HepG2 (cell line): ENCODE data around the gene SYNJ2. TPM values are rescaled to one million over a fixed set of nuclear protein-coding genes. Genes with fewer than 3 reads are reported as not detected.

Experiments used
- GTF3A ChIP-seq: sonication (generic); formaldehyde crosslinking; conservative IDR thresholded peaks from 2 replicates; pipeline ENCODE4 v1.4.0; 2020; ENCODE audit warnings: mild to moderate bottlenecking, missing genetic modification reagents
- ONECUT2 ChIP-seq: sonication (generic); formaldehyde crosslinking; IDR thresholded peaks from 2 replicates; pipeline ENCODE4 v1.4.0; 2020; ENCODE audit warnings: missing genetic modification reagents
- SALL2 ChIP-seq: sonication (generic); formaldehyde crosslinking; IDR thresholded peaks from 2 replicates; pipeline ENCODE4 v1.8.1; 2023; ENCODE audit warnings: mild to moderate bottlenecking, missing genetic modification reagents, inconsistent platforms
- SOX13 ChIP-seq, 3 experiments: fragments of 450-650 bp in 1 of 3; sonication (generic) in 1 of 3; formaldehyde crosslinking in 1 of 3; IDR thresholded peaks in 2 of 3; conservative IDR thresholded peaks in 1 of 3; 2 replicates each; pipeline versions ENCODE4 v1.5.0 to v1.6.1; 2016 to 2020; ENCODE audit warnings: antibody characterized with exemption in 1 of 3, mild to moderate bottlenecking in 1 of 3, missing compliant biosample characterization in 1 of 3, missing genetic modification reagents in 1 of 3, moderate library complexity in 1 of 3
- ZBTB1 ChIP-seq: sonication (generic); formaldehyde crosslinking; IDR thresholded peaks from 2 replicates; pipeline ENCODE4 v1.4.0; 2020; ENCODE audit warnings: missing genetic modification reagents, borderline replicate concordance
- ZFX ChIP-seq: sonication (generic); formaldehyde crosslinking; IDR thresholded peaks from 2 replicates; pipeline ENCODE4 v1.4.0; 2020; ENCODE audit warnings: mild to moderate bottlenecking, low read depth, missing genetic modification reagents, moderate library complexity
- ZNF460 ChIP-seq: sonication (generic); formaldehyde crosslinking; IDR thresholded peaks from 2 replicates; pipeline ENCODE4 v1.5.1; 2020; ENCODE audit warnings: missing genetic modification reagents, mild to moderate bottlenecking, borderline replicate concordance
- ZNF772 ChIP-seq: sonication (generic); formaldehyde crosslinking; IDR thresholded peaks from 2 replicates; pipeline ENCODE4 v1.5.0; 2020; ENCODE audit warnings: mild to moderate bottlenecking, missing genetic modification reagents
- polyA plus RNA-seq, 8 experiments: library from polyadenylated mRNA; depleted of rRNA in 3 of 8; stranded (reverse) in 7 of 8; unstranded in 1 of 8; fragments of >200 nt; fragmentation: Illumina TruSeq in 4 of 8; extraction: Trizol in 4 of 8; gene quantifications; 2 replicates each; pipeline versions ENCODE4 v1.2.1 to v1.2.3, GENCODE V29; 2011 to 2016; ENCODE audit warnings: low read depth in 4 of 8, missing spikeins in 1 of 8, mixed read lengths in 1 of 8; ENCODE audit not compliant: insufficient read depth in 1 of 8
- total RNA-seq, 5 experiments: library from RNA; depleted of rRNA; stranded (reverse); fragments of >200 nt; fragmentation: Illumina TruSeq; extraction: Trizol; gene quantifications; 2 replicates each; pipeline ENCODE4 v1.2.3, GENCODE V29; 2016; ENCODE audit warnings: low read depth in 1 of 5
- TF ChIP-seq, protein P1 (sequence below): sonication (generic); formaldehyde crosslinking; IDR thresholded peaks from 2 replicates; pipeline ENCODE4 v1.4.0; 2020; ENCODE audit warnings: missing genetic modification reagents
- TF ChIP-seq, protein P2 (sequence below): sonication (generic); formaldehyde crosslinking; IDR thresholded peaks from 2 replicates; pipeline ENCODE4 v1.9.0; 2021; ENCODE audit warnings: missing genetic modification reagents, borderline replicate concordance
- TF ChIP-seq, protein P3 (sequence below): sonication (generic); formaldehyde crosslinking; IDR thresholded peaks from 2 replicates; pipeline ENCODE4 v1.4.0; 2020; ENCODE audit warnings: missing genetic modification reagents
- TF ChIP-seq, protein P4 (sequence below): sonication (generic); formaldehyde crosslinking; IDR thresholded peaks from 2 replicates; pipeline ENCODE4 v1.8.1; 2023; ENCODE audit warnings: mild to moderate bottlenecking, moderate library complexity, missing genetic modification reagents
- TF ChIP-seq, protein P5 (sequence below): sonication (generic); formaldehyde crosslinking; IDR thresholded peaks from 2 replicates; pipeline ENCODE4 v1.4.0; 2020; ENCODE audit warnings: missing genetic modification reagents, low read depth, mild to moderate bottlenecking, borderline replicate concordance
- TF ChIP-seq, protein P6 (sequence below), 2 experiments: IDR thresholded peaks; 2 replicates each; pipeline ENCODE4 v1.6.1; 2011 to 2012; ENCODE audit warnings: low read length in 2 of 2, borderline replicate concordance in 1 of 2, low read depth in 1 of 2, mild to moderate bottlenecking in 1 of 2, moderate library complexity in 1 of 2
- TF ChIP-seq, protein P7 (sequence below): sonication (generic); formaldehyde crosslinking; IDR thresholded peaks from 2 replicates; pipeline ENCODE4 v1.4.0; 2020; ENCODE audit warnings: mild to moderate bottlenecking, missing genetic modification reagents

Gene SYNJ2
- total and polyA plus RNA-seq, 2 of the 13 experiments (the other 11 are each of a cell fraction or from before 2014, with no cell fraction given) = 39.1 to 57.6 TPM

DNA sequence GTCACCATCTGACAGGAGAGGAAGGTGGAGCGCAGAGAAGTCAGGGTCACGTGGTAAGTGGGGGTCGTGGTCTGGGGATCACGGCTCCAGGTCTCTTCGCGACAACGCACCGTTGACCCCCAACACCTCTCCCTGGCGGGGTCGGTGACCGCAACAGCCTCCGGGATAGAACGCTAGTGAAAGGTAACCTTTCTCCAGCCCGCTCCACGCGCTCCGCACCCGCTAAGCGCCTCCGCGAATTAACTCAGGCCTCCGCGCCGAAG is 600 bp upstream of the SYNJ2 start (continued):
- TF ChIP-seq ZBTB1 (no peak), ONECUT2 (CRISPR knock-in tag) (no peak), ZNF772 (CRISPR knock-in tag) (no peak), GTF3A (CRISPR knock-in tag) (no peak), ZNF460 (no peak; the same call in 1 of the 2 replicates), SALL2 (CRISPR knock-in tag) (no peak), SOX13 (IDR thresholded peaks at IDR 0.05) (no peak), SOX13 (CRISPR knock-in tag; conservative IDR thresholded peaks at IDR 0.05 in 1 of 2, IDR thresholded peaks at IDR 0.05 in 1 of 2) (no peak), ZFX (CRISPR knock-in tag) (no peak)
- TF ChIP-seq, protein P1, sequence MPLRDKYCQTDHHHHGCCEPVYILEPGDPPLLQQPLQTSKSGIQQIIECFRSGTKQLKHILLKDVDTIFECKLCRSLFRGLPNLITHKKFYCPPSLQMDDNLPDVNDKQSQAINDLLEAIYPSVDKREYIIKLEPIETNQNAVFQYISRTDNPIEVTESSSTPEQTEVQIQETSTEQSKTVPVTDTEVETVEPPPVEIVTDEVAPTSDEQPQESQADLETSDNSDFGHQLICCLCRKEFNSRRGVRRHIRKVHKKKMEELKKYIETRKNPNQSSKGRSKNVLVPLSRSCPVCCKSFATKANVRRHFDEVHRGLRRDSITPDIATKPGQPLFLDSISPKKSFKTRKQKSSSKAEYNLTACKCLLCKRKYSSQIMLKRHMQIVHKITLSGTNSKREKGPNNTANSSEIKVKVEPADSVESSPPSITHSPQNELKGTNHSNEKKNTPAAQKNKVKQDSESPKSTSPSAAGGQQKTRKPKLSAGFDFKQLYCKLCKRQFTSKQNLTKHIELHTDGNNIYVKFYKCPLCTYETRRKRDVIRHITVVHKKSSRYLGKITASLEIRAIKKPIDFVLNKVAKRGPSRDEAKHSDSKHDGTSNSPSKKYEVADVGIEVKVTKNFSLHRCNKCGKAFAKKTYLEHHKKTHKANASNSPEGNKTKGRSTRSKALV (CRISPR knock-in tag) = no peak
- TF ChIP-seq, protein P2, sequence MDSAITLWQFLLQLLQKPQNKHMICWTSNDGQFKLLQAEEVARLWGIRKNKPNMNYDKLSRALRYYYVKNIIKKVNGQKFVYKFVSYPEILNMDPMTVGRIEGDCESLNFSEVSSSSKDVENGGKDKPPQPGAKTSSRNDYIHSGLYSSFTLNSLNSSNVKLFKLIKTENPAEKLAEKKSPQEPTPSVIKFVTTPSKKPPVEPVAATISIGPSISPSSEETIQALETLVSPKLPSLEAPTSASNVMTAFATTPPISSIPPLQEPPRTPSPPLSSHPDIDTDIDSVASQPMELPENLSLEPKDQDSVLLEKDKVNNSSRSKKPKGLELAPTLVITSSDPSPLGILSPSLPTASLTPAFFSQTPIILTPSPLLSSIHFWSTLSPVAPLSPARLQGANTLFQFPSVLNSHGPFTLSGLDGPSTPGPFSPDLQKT (CRISPR knock-in tag) = no peak
- TF ChIP-seq, protein P3, sequence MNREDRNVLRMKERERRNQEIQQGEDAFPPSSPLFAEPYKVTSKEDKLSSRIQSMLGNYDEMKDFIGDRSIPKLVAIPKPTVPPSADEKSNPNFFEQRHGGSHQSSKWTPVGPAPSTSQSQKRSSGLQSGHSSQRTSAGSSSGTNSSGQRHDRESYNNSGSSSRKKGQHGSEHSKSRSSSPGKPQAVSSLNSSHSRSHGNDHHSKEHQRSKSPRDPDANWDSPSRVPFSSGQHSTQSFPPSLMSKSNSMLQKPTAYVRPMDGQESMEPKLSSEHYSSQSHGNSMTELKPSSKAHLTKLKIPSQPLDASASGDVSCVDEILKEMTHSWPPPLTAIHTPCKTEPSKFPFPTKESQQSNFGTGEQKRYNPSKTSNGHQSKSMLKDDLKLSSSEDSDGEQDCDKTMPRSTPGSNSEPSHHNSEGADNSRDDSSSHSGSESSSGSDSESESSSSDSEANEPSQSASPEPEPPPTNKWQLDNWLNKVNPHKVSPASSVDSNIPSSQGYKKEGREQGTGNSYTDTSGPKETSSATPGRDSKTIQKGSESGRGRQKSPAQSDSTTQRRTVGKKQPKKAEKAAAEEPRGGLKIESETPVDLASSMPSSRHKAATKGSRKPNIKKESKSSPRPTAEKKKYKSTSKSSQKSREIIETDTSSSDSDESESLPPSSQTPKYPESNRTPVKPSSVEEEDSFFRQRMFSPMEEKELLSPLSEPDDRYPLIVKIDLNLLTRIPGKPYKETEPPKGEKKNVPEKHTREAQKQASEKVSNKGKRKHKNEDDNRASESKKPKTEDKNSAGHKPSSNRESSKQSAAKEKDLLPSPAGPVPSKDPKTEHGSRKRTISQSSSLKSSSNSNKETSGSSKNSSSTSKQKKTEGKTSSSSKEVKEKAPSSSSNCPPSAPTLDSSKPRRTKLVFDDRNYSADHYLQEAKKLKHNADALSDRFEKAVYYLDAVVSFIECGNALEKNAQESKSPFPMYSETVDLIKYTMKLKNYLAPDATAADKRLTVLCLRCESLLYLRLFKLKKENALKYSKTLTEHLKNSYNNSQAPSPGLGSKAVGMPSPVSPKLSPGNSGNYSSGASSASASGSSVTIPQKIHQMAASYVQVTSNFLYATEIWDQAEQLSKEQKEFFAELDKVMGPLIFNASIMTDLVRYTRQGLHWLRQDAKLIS = no peak
- TF ChIP-seq, protein P4, sequence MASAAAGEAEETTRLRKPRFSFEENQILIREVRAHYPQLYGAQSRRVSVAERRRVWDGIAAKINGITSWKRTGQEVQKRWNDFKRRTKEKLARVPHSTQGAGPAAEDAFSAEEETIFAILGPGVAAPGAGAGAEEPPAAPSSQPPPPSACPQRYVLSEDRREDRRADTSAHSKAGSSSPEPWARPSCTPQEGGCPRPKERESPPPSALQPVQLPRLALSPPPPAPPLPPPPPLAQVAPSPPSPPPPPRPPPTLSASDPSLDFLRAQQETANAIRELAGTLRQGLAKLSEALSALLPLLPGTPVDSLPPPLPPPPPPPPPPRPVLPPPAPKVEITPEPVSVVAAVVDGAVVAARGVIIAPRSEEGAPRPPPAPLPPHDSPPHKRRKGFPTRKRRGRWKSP (CRISPR knock-in tag) = no peak
- TF ChIP-seq, protein P5, sequence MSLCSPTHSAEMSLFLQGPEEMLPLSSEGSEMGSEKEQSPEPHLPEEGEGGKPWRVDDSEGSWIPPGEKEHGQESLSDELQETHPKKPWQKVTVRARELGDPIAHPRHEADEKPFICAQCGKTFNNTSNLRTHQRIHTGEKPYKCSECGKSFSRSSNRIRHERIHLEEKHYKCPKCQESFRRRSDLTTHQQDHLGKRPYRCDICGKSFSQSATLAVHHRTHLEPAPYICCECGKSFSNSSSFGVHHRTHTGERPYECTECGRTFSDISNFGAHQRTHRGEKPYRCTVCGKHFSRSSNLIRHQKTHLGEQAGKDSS = 0 out of 2 replicates have a peak, but pooled peaks have one; percentile 6
- TF ChIP-seq, protein P6, sequence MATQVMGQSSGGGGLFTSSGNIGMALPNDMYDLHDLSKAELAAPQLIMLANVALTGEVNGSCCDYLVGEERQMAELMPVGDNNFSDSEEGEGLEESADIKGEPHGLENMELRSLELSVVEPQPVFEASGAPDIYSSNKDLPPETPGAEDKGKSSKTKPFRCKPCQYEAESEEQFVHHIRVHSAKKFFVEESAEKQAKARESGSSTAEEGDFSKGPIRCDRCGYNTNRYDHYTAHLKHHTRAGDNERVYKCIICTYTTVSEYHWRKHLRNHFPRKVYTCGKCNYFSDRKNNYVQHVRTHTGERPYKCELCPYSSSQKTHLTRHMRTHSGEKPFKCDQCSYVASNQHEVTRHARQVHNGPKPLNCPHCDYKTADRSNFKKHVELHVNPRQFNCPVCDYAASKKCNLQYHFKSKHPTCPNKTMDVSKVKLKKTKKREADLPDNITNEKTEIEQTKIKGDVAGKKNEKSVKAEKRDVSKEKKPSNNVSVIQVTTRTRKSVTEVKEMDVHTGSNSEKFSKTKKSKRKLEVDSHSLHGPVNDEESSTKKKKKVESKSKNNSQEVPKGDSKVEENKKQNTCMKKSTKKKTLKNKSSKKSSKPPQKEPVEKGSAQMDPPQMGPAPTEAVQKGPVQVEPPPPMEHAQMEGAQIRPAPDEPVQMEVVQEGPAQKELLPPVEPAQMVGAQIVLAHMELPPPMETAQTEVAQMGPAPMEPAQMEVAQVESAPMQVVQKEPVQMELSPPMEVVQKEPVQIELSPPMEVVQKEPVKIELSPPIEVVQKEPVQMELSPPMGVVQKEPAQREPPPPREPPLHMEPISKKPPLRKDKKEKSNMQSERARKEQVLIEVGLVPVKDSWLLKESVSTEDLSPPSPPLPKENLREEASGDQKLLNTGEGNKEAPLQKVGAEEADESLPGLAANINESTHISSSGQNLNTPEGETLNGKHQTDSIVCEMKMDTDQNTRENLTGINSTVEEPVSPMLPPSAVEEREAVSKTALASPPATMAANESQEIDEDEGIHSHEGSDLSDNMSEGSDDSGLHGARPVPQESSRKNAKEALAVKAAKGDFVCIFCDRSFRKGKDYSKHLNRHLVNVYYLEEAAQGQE (IDR thresholded peaks at IDR 0.05; ENCODE audit: borderline replicate concordance in 1 of 2, low read depth in 1 of 2, low read length in 2 of 2) = no peak
- TF ChIP-seq, protein P7, sequence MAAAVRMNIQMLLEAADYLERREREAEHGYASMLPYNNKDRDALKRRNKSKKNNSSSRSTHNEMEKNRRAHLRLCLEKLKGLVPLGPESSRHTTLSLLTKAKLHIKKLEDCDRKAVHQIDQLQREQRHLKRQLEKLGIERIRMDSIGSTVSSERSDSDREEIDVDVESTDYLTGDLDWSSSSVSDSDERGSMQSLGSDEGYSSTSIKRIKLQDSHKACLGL (CRISPR knock-in tag) = peak; percentile 65
